Osteocyte (in vitro differentiated cells): ENCODE data around the gene UGT1A1. TPM values are rescaled to one million over a fixed set of nuclear protein-coding genes. Genes with fewer than 3 reads are reported as not detected.

Source experiments
- DNase-seq: peaks from one replicate; pipeline ENCODE4 v3.0.0; 2021; ENCODE audit warnings: mixed read lengths; ENCODE audit not compliant: unreplicated experiment; ENCODE audit errors: extremely low spot score
- H3K27ac Mint-ChIP-seq: one replicate; pipeline ENCODE4 v1.8.0; 2021; ENCODE audit warnings: mild to moderate bottlenecking, mixed read lengths; ENCODE audit not compliant: unreplicated experiment
- H3K27me3 Mint-ChIP-seq: one replicate; pipeline ENCODE4 v1.8.0; 2021; ENCODE audit warnings: mixed read lengths; ENCODE audit not compliant: unreplicated experiment
- H3K36me3 Mint-ChIP-seq: one replicate; pipeline ENCODE4 v1.8.0; 2021; ENCODE audit warnings: mixed read lengths; ENCODE audit not compliant: unreplicated experiment
- H3K4me1 Mint-ChIP-seq: one replicate; pipeline ENCODE4 v1.8.0; 2021; ENCODE audit warnings: mixed read lengths; ENCODE audit not compliant: unreplicated experiment
- H3K4me3 Mint-ChIP-seq: one replicate; pipeline ENCODE4 v1.8.0; 2021; ENCODE audit warnings: mild to moderate bottlenecking, moderate library complexity, mixed read lengths; ENCODE audit not compliant: unreplicated experiment
- H3K9me3 Mint-ChIP-seq: one replicate; pipeline ENCODE4 v1.8.0; 2021; ENCODE audit warnings: mixed read lengths; ENCODE audit not compliant: unreplicated experiment
- CTCF ChIP-seq: fragments of 200-600 bp; sonication (generic); IDR thresholded peaks from 2 replicates; pipeline ENCODE4 v1.5.0; 2021; ENCODE audit warnings: antibody characterized with exemption, mild to moderate bottlenecking, moderate library complexity
- total RNA-seq: library from RNA; stranded (reverse); gene quantifications from 2 replicates; pipeline ENCODE4 v1.2.1, GENCODE V29; 2021

Gene UGT1A1
- total RNA-seq, 1 donor from 2014 or later: not detected

- DNase-seq: no peak
- H3K36me3 Mint-ChIP-seq: no peaks in the 10 kb centered on the region
- peaks cover 39% of the 10 kb centered on the region for H3K27me3 Mint-ChIP-seq
- H3K9me3 Mint-ChIP-seq: peaks cover 3% of the 10 kb centered on the region
- TF ChIP-seq CTCF: no peak
- H3K4me1 Mint-ChIP-seq: no peaks in the 10 kb centered on the region
- H3K4me3 Mint-ChIP-seq: no peak overlapping the region
- no peak overlapping the region for H3K27ac Mint-ChIP-seq
Measured at GRCh38 chr2:233801357-233802131, 41.5 kb downstream of the UGT1A1 start.

GRCh38 chr2:233802132-233802815 is 42.2 kb downstream of the UGT1A1 start:
- Mint-ChIP-seq H3K27me3 (peaks cover 39% of the 10 kb centered on the region), H3K4me1 (no peaks in the 10 kb centered on the region), H3K9me3 (peaks cover 3% of the 10 kb centered on the region), H3K36me3 (no peaks in the 10 kb centered on the region), H3K4me3 (no peak overlapping the region), H3K27ac (no peak overlapping the region)
- no peak for TF ChIP-seq CTCF
- DNase-seq: no peak

- H3K9me3 Mint-ChIP-seq: peaks cover 3% of the 10 kb centered on the region
- H3K27me3 Mint-ChIP-seq: peaks cover 39% of the 10 kb centered on the region
- DNase-seq: peak; percentile 65
- no peak for TF ChIP-seq CTCF
- H3K36me3 Mint-ChIP-seq: no peaks in the 10 kb centered on the region
- H3K4me3 Mint-ChIP-seq: no peak overlapping the region
- no peaks in the 10 kb centered on the region for H3K4me1 Mint-ChIP-seq
- no peak overlapping the region for H3K27ac Mint-ChIP-seq
Measured at GRCh38 chr2:233803292-233803911, 43.3 kb downstream of the UGT1A1 start.

- peak; percentile 71 for DNase-seq
- Mint-ChIP-seq H3K27me3 (peaks cover 38% of the 10 kb centered on the region), H3K9me3 (peaks cover 3% of the 10 kb centered on the region), H3K4me1 (no peaks in the 10 kb centered on the region), H3K27ac (no peak overlapping the region), H3K4me3 (no peak overlapping the region), H3K36me3 (no peaks in the 10 kb centered on the region)
- TF ChIP-seq CTCF: no peak
Measured at GRCh38 chr2:233803994-233804393, 43.9 kb downstream of the UGT1A1 start.
